Midbrain (tissue), 1 donor: Measurements from ENCODE around the gene MRPL11.
A peak's percentile ranks its signal among the peaks of the same experiment; 100 is the strongest.

Experiments
- DNase-seq: peaks from one replicate; lab custom pipeline; 2025; lab: John Stamatoyannopoulos, UW

The MRPL11 gene

GRCh38 chr11:66438504-66439466 lies at the start of gene MRPL11:
Gene MRPL11 (minus strand): TSS chr11:66438848. CDS start chr11:66438754, 94 bp downstream.
- peak; percentile 94 for DNase-seq

- no peak for DNase-seq
Measured at GRCh38 chr11:66484806-66485380, 46.2 kb upstream of the MRPL11 start.

GRCh38 chr11:66480117-66480938 lies 41.7 kb upstream of the MRPL11 start, which contains the start of gene DPP3:
Gene DPP3 (plus strand): TSS chr11:66480434. CDS start chr11:66482201, 1,767 bp downstream.
- peak; percentile 99 for DNase-seq

- peak; percentile 43 for DNase-seq
Measured at GRCh38 chr11:66479394-66480116, 40.9 kb upstream of the MRPL11 start.

GRCh38 chr11:66478729-66479393 lies 40.2 kb upstream of the MRPL11 start:
- no peak for DNase-seq

- DNase-seq = no peak
Measured at GRCh38 chr11:66477263-66478201, 38.9 kb upstream of the MRPL11 start.

DNA sequence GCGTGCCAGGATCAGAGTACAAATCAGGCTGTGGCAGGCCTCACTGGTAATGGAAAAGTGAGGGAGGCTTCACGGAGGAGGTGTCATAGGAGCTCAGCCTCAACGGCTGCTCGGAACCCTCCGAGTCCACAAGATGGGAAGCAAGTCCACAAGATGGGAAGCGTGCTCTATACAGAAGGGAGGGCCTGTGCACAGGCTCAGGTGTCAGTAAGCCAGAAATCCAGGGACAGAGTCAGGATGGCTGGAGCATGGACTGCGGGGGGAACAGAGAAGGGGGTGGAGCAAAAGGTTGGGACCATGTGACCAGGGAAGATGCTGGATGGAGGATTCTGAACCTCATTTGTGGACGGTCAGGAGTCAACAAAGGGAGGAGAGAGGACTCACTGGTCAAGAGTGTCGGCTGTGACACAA lies 38.2 kb upstream of the MRPL11 start:
- DNase-seq = no peak

DNA sequence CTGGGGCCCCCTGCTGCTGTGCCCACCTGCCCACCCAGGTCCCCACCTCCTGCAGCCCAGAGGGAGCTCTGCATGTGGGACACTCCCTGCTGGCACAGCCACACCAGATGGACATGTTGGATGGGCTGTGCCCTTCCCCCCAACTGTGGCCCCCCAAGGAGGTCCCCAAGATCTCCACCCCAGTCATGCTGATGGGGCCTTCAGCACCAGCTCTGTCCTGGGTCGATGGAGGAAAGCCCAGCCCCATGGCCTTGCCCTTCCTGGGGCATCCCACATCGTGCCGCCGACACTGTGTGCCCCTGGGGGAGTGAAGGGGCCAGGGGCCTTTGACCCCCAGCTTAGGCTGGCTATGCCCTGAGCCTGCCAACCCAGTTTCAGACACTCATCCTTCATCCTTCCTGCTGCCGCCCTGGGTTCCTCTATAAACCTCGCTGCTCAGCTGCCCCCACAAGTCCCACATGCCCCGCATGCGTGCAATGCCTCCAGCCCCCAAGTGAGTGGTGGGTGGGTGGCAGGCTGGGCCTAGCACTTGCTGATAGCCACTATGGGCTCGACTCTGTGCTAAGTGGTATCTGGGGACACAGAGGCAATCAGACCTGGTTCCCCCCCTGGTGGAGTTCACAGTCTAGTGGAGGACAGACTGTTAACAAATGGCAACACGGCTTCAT lies 37.7 kb upstream of the MRPL11 start:
- DNase-seq = no peak

DNA sequence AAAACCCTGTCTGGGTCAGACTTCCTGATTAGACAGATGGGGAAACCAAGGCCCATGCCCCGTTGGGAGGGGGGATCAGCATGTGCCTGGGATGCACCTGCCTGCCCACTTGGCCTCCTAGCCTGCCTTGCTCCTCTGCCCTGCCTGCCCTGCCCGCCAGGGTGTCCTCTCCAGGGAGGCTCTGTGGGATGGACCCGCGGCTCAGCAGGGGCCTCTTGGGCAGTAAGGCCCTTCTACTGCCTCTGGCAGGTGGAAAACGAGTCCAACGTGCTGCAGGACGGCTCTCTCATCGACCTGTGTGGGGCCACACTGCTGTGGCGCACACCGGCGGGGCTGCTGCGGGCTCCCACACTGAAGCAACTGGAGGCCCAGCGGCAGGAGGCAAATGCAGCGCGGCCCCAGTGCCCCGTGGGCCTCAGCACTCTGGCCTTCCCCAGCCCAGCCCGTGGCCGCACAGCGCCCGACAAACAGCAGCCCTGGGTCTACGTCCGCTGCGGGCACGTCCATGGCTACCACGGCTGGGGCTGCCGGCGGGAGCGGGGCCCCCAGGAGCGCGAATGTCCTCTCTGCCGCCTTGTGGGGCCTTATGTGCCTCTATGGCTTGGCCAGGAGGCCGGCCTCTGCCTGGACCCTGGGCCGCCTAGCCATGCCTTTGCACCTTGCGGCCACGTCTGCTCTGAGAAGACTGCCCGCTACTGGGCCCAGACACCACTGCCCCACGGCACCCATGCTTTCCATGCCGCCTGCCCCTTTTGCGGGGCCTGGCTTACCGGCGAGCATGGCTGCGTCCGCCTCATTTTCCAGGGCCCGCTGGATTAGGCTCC lies 36.9 kb upstream of the MRPL11 start:
- no peak for DNase-seq

- no peak for DNase-seq
Measured at GRCh38 chr11:66473608-66474515, 35.2 kb upstream of the MRPL11 start.

DNA sequence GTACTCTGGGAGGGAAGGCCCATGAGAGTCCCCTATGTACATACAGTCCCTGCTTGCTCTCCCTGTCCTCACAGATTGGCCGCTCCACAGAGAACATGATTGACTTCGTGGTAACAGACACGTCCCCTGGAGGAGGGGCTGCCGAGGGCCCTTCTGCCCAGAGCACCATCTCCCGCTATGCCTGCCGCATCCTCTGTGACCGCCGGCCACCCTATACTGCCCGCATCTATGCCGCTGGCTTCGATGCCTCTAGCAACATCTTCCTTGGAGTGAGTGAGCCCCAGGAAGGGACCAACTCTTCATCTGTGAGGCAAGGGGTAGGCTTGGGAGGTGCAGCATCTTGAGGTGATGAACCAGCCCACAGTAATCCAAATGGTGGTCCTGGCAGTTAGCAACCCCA lies 34.5 kb upstream of the MRPL11 start:
- no peak for DNase-seq

DNA sequence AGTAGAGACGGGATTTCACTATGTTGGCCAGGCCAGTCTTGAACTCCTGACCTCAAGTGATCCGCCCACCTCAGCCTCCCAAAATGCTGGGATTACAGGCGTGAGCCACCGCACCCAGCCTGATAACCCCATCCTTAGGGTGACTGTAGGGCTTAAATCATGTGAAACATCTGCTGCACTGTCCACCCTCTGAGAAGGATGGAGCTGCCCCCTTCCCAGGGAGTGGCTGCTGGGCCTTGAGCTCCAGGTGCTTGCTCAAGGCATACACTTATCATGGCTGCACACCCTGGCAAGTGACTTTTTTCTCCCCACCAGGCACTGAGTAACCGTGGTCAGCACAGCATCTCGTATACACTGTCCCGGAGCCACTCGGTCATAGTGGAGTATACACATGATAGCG lies 33.4 kb upstream of the MRPL11 start:
- DNase-seq = no peak

DNA sequence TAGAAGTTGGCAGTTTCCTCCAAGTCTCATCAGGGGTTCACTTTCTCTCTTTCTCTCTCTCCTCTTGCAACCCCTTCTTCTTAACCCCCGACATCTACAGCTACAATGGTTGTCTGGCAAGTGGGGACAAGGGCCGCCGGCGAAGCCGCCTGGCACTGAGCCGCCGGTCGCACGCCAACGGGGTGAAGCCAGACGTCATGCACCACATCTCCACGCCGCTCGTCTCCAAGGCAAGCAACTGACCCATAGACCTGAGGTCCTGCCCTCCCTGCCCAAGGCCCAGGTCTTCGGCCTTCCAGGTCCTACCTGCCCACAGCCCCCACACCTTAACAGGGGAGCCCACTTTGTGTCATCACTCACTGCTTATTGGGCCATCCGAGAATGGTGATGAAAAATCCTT lies 32.5 kb upstream of the MRPL11 start:
- DNase-seq = no peak

DNA sequence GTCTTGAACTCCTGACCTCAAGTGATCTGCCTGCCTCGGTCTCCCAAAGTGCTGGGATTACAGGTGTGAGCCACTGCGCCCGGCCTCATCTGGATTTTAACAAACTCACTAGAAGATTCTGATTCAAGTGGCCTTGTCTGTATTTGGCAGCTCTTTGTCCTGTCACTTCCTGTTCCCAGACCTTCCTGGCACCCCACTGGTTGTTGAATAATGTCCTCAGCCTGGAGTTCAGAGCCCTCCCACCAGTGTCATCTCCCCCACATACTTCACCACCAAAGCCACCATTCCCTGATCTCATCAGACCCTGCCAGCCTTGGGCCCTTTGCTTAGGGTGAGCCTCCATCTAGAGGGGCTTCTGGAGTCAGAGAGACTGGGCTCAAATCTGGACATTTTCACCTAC lies 31.4 kb upstream of the MRPL11 start:
- DNase-seq = no peak

GRCh38 chr11:66469441-66469840 lies 30.8 kb upstream of the MRPL11 start:
- no peak for DNase-seq

- no peak for DNase-seq
Measured at GRCh38 chr11:66468691-66469090, 30.0 kb upstream of the MRPL11 start.

GRCh38 chr11:66467756-66468155 lies 29.1 kb upstream of the MRPL11 start:
- no peak for DNase-seq
